Activated gamma-delta T cell treated with Interleukin-2 at 50 U/mL for 16 hours (primary cell): ENCODE measurements around the gene DACH1.
"Not testable (repeated sequence)": the region's sequence is repeated elsewhere in the genome, so short reads cannot be mapped to it uniquely, and the experiment has no call there.

ENCODE experiments used
- DNase-seq: peaks from one replicate; pipeline ENCODE4 v3.0.0-alpha.2; 2020

Gene DACH1

GRCh38 chr13:71864986-71865873 is 1.8 kb downstream of the DACH1 start:
- no peak for DNase-seq

- DNase-seq, result no peak
Measured at GRCh38 chr13:71864094-71864985, 2.7 kb downstream of the DACH1 start.

DNA sequence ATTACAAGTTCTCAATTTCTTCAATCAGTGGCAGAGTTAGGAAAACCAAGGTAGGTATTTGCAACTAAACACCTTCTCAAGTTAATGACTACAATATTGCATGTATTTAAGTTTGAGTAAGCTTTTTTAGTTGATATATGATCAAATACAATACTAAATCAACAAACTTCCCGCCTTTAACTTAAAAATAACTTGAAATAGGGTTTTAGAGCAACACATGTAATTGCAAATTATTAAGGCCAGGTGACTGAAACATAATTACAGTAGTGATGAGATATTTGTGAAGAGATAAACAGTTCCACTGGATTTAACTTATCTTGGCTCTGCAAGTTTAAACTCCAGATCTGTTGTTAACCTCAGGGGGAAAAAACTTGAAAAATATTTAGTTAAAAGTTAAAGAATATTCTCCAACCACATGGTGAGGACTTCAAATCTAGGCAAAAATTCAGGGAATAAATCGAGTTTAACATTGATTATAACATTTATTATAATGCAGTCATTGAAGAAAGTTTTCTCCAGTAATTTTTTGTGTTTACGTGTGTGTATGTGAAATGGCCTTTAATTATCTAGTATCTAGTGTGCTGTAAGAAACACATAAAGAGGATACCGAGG is 3.6 kb downstream of the DACH1 start:
- no peak for DNase-seq

DNA sequence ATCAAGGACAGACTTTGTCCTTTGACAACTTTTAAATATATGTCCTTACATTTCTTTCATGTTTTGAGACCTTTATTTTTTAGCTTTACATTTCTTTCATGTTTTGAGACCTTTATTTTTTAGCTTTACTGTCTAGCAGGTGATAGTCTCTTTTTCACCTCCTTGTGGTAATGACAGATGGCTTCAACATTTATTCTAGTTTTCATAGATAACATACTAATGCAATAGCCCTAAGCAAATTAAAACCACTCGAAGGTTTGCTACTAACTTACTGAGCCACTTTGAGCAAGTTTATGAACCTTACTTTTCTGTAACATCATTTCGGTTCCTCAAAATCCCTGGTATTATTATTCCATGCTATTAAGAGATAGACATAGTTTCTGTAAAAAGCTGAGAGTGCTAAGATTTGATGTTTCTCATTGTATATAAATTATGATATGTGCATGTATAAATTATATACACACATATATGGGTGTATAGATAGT is 4.5 kb downstream of the DACH1 start:
- DNase-seq, result no peak

DNA sequence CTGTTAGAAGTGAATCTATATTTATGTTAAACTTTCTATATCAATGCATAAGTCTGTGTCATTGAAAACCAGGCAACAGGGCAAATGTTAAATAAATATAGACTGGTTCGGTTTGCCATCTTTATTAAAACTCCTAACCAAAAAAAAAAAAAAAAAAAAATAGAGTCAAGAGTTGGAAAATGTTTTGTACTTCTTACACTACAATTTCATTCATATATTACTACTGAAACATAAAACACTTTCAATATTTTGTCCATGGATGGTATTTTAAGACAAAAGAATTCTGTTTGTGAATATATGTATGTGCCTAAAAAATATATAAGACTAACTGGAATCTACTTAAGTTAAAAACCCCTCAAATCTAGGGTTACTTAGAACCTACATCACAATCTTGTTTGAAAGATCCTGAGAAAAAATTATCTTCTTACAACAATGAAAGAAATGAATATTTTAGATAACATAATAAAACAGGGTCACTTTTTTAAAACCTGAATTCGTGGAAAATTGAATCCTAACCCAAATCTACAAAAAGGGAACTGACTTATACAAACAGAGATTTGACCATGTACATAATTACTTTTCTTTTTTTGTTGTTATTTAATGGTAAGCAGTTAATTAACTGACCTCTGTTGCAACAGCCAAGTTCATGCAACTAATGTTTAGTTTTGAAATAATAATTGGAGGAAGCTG is 5.1 kb downstream of the DACH1 start:
- no peak for DNase-seq

DNA sequence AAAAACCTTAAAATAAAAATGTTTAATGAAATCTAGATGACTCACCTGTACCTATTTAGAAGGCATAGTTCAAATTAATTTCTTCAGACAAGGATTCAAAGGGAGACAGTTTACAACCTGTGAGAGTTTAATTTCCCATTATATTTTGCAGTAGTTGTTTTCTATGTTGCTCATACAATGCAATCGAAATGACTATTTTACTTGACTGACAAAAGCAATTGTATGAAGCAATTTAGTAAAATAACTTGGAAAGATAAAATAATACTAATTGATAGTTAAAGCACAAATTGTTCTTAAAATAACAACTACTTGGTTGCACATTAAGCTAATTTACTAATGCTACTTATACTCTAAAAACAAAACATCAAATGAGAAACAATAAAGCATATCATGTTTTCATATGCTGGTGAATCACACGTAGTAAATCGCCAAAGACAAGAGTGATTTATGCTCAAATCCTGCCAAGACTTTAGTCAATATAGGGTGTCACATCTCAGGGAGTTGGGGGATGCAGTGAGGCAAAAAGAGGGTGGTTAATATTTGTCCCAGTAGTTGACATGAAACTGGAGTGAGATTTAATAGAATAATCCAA is 6.4 kb downstream of the DACH1 start:
- DNase-seq, result no peak

- DNase-seq, result no peak
Measured at GRCh38 chr13:71858647-71859046, 8.4 kb downstream of the DACH1 start.

GRCh38 chr13:71856548-71857043 is 10.4 kb downstream of the DACH1 start:
- DNase-seq, result no peak

- no peak for DNase-seq
Measured at GRCh38 chr13:71854401-71854800, 12.6 kb downstream of the DACH1 start.

DNA sequence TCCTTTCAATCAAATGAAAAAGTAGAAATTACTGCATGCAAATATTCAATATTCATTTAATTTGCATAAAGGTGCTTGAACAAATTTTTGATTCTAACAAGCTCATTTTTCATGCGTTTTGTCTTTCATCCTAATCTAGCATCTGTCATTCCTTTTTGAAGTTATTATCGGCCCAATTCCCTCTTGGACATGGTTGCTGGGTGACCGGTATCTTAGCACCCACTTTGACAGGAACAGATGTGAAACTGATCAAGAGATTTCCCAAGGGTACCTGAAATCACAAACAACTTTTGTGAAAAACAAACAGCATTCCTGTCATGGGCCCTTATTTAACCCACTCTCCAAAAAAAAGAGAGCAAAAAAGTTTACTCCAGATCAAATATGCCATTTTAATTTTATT is 13.3 kb downstream of the DACH1 start:
- DNase-seq, result no peak

- no peak for DNase-seq
Measured at GRCh38 chr13:71852736-71853135, 14.3 kb downstream of the DACH1 start.

- DNase-seq, result no peak
Measured at GRCh38 chr13:71851498-71852409, 15.2 kb downstream of the DACH1 start.

DNA sequence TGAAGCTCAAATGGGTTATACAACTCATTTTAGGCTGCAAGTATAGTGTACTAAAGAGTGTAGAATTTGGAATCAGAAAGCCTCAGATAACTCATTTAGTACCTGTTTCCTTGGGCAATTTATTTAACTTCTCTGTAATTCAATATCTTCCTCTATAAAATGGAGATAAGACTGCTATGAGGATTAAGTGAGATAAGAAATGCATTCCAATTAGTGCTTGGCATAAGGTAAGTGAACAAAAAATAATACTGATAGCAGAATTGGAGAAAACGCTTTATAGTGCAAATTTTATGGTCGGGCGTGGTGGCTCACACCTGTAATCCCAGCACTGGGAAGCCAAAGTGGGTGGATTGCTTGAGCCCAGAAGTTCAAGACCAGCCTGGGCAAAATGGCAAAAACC is 25.0 kb downstream of the DACH1 start:
- no peak for DNase-seq

DNA sequence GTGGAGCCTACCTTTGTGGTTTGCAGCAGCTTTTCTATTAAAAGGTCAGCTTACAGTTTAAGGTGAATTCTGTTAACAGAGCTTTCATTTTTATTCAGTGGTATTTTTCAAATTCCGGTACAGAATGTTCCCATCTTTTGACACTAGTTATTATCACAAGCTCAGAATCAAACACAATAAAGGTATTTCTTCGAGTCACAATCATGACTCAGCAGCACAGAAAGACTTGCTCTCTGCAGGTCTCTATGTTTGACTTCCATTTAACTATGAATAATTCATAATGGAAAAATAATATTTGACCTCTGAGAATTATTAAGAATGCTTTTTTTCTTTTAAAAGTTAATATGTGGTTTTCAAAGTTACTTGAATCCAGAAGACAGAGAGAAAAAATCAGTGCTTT is 28.2 kb downstream of the DACH1 start:
- DNase-seq, result no peak

GRCh38 chr13:71837582-71837981 is 29.4 kb downstream of the DACH1 start:
- not testable (repeated sequence) for DNase-seq

DNA sequence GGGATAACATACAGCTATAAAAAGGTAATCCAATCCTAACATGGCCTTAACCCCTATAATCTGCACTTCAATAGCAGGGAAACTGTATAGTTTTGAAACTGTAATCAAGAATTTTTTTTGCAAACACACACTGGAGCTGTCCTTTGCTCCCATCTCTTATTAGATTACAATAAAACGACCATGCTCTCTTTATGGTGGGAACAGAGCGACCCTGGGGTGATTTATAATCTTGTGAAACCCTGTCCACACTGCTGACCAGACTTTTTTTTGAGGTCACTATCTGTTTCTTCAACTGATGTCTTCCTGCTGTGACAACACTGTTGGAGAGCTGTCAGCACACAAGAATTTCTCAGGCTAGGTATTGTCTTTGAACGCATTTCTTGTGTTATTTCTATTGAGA is 35.3 kb downstream of the DACH1 start:
- DNase-seq, result no peak

DNA sequence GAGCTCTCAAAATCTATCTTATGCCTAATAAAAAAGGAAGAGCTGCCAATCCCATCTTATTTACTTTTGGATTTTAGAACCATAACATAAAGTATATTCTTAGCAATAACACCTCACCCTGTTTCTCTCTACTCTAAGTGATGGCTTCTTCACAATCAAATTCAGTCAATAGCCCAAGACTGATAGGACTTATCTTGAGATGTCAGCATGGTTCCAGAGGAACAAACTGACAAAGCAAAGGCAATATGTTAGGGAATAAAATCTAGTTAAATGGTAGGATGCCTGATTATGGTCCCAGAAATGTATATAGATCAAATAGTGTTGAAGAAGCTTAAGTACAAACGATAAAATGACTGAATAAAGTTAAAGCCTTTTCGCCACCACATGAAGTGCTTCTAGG is 36.3 kb downstream of the DACH1 start:
- DNase-seq, result no peak

GRCh38 chr13:71830323-71830722 is 36.7 kb downstream of the DACH1 start:
- DNase-seq, result no peak

DNA sequence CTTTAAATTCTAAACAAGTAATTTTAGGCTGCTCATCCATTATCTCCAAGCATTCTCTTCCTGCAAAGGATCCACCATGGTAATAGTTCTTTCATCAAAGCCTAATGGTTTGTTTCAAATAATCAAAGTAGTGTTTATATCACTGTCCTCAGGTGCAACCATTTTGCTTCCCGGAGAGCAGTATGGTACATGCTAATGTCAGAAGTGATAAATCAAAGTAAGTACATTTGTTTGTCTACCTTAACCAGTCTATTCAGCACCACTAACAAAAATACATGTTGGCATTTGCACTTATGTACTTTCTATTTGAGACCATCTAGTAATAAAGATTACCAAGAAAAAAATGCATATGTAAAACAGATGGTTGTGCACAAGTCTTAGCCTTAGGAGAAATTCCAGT is 37.5 kb downstream of the DACH1 start:
- no peak for DNase-seq

GRCh38 chr13:71828564-71828963 is 38.4 kb downstream of the DACH1 start:
- DNase-seq, result no peak

DNA sequence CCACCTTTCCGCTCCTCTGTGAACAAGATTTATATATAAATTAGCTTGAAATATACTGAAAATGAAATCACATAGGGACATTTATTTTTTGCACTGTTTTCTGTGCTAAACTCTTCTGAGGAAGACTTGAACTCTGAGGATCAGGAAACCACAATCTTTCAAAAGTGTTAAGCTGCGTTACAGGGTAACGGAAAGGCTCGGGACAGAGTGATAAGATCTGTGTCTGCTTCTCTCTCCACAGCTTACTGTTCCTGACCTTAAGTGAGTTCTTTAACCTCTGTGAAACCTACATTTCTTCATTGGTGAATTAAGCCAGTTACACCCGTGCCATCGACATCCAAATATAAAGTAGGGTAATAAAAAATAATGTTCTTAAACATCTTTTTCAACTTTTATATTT is 38.9 kb downstream of the DACH1 start:
- no peak for DNase-seq
